SK-N-SH (cell line): ENCODE measurements around the gene RNASET2. TPM values are rescaled to one million over a fixed set of nuclear protein-coding genes. Genes with fewer than 3 reads are reported as not detected.

Experiments used
- CTCF ChIA-PET: fragments of 300-600, 350-600 bp; formaldehyde crosslinking; extraction: SDS; loops from one replicate; lab custom pipeline; 2021; lab: Yijun Ruan, JAX
- POLR2A ChIA-PET: fragments of 350-600 bp; sonication (Branson Sonifier 250); formaldehyde crosslinking; extraction: SDS; loops from one replicate; lab custom pipeline; 2020; ENCODE audit warnings: antibody characterized with exemption, inconsistent platforms; lab: Yijun Ruan, JAX
- DNase-seq: peaks from one replicate; pipeline ENCODE4 v3.0.0; 2012
- H2AFZ ChIP-seq: fragments of 200-600 bp; sonication (generic); 2 replicates; pipeline ENCODE4 v1.8.1; 2016; ENCODE audit warnings: antibody characterized with exemption, mild to moderate bottlenecking, low read depth
- H3F3A ChIP-seq: fragments of 200-600 bp; sonication (generic); replicated peaks from 2 replicates; pipeline ENCODE3; 2016; ENCODE audit warnings: antibody characterized with exemption, mild to moderate bottlenecking; ENCODE audit not compliant: insufficient read depth
- H3K27ac ChIP-seq, 2 experiments: fragments of 200-500 bp in 1 of 2; fragments of 200-600 bp in 1 of 2; sonication (Bioruptor generic) in 1 of 2; sonication (generic), shearing (Covaris generic) in 1 of 2; 2 replicates each; pipeline versions ENCODE4 v1.5.1 to v1.6.1; 2014 to 2016; ENCODE audit warnings: low read depth in 2 of 2, inconsistent platforms in 1 of 2, low read length in 1 of 2, mild to moderate bottlenecking in 1 of 2, mixed read lengths in 1 of 2
- H3K27me3 ChIP-seq: fragments of 200-600 bp; sonication (generic), shearing (Covaris generic); 2 replicates; pipeline ENCODE4 v1.6.1; 2016; ENCODE audit warnings: mixed run types; ENCODE audit not compliant: insufficient read depth
- H3K36me3 ChIP-seq, 2 experiments: fragments of 200-500 bp in 1 of 2; fragments of 200-600 bp in 1 of 2; sonication (Bioruptor generic) in 1 of 2; sonication (generic) in 1 of 2; replicated peaks in 1 of 2; 2 replicates each; pipeline versions ENCODE3 to v1.5.1; 2014 to 2016; ENCODE audit warnings: low read length in 1 of 2, mild to moderate bottlenecking in 1 of 2; ENCODE audit not compliant: insufficient read depth in 2 of 2, control insufficient read depth in 1 of 2
- H3K4me1 ChIP-seq, 2 experiments: fragments of 200-500 bp in 1 of 2; fragments of 200-600 bp in 1 of 2; sonication (Bioruptor generic) in 1 of 2; sonication (generic), shearing (Covaris generic) in 1 of 2; 2 replicates each; pipeline versions ENCODE4 v1.5.1 to v1.6.1; 2014 to 2016; ENCODE audit warnings: low read depth in 1 of 2, low read length in 1 of 2, mixed run types in 1 of 2; ENCODE audit not compliant: insufficient read depth in 2 of 2, control insufficient read depth in 1 of 2
- H3K4me2 ChIP-seq: fragments of 200-600 bp; sonication (generic), shearing (Covaris generic); 2 replicates; pipeline ENCODE4 v1.6.1; 2017; ENCODE audit warnings: mixed run types
- H3K4me3 ChIP-seq, 2 experiments: fragments of 200-500 bp in 1 of 2; fragments of 200-600 bp in 1 of 2; sonication (Bioruptor generic) in 1 of 2; sonication (generic), shearing (Covaris generic) in 1 of 2; 2 replicates each; pipeline versions ENCODE4 v1.5.1 to v1.8.1; 2014 to 2016; ENCODE audit warnings: low read depth in 2 of 2, inconsistent platforms in 1 of 2, low read length in 1 of 2, mild to moderate bottlenecking in 1 of 2, mixed read lengths in 1 of 2, moderate library complexity in 1 of 2
- H3K79me2 ChIP-seq: fragments of 200-600 bp; sonication (generic); 2 replicates; pipeline ENCODE4 v1.8.1; 2017; ENCODE audit warnings: mild to moderate bottlenecking; ENCODE audit not compliant: insufficient read depth
- H3K9ac ChIP-seq: fragments of 200-600 bp; sonication (generic); 2 replicates; pipeline ENCODE4 v1.6.1; 2017; ENCODE audit warnings: mixed run types
- H3K9me2 ChIP-seq: fragments of 200-600 bp; sonication (generic); 2 replicates; pipeline ENCODE4 v1.6.1; 2017; ENCODE audit warnings: mixed run types
- H3K9me3 ChIP-seq: fragments of 200-600 bp; sonication (generic); 2 replicates; pipeline ENCODE4 v1.6.1; 2017; ENCODE audit warnings: mixed run types, mild to moderate bottlenecking, moderate library complexity
- H4K20me1 ChIP-seq: fragments of 200-600 bp; sonication (generic); 2 replicates; pipeline ENCODE4 v1.6.1; 2017; ENCODE audit warnings: mild to moderate bottlenecking, mixed run types; ENCODE audit not compliant: insufficient read depth
- EZH2phosphoT487 ChIP-seq: fragments of 200-600 bp; sonication (generic); IDR thresholded peaks from 2 replicates; pipeline ENCODE4 v1.6.1; 2017; ENCODE audit warnings: low read depth, mixed run types, mild to moderate bottlenecking, antibody characterized with exemption, moderate library complexity, borderline replicate concordance
- FOSL2 ChIP-seq: IDR thresholded peaks from 2 replicates; pipeline ENCODE4 v1.4.0; 2012; ENCODE audit warnings: low read depth, mild to moderate bottlenecking, moderate library complexity, borderline replicate concordance
- FOXJ3 ChIP-seq: sonication (generic); formaldehyde crosslinking; IDR thresholded peaks from 2 replicates; pipeline ENCODE4 v1.5.1; 2020; ENCODE audit warnings: mild to moderate bottlenecking, missing genetic modification reagents
- FOXM1 ChIP-seq: IDR thresholded peaks from 2 replicates; pipeline ENCODE4 v1.4.0; 2012; ENCODE audit warnings: low read depth, mild to moderate bottlenecking
- GABPA ChIP-seq: IDR thresholded peaks from 2 replicates; pipeline ENCODE4 v1.4.0; 2012; ENCODE audit warnings: low read depth, mild to moderate bottlenecking
- JUND ChIP-seq: IDR thresholded peaks from 2 replicates; pipeline ENCODE4 v1.4.0; 2012
- NFIC ChIP-seq: IDR thresholded peaks from 2 replicates; pipeline ENCODE4 v1.4.0; 2012; ENCODE audit warnings: borderline replicate concordance
- RAD21 ChIP-seq: IDR thresholded peaks from 2 replicates; pipeline ENCODE4 v1.6.1; 2012; ENCODE audit warnings: mild to moderate bottlenecking, low read length
- RXRA ChIP-seq: IDR thresholded peaks from 2 replicates; pipeline ENCODE4 v1.4.0; 2012; ENCODE audit warnings: low read depth, mild to moderate bottlenecking, borderline replicate concordance
- SMC3 ChIP-seq: IDR thresholded peaks from 2 replicates; pipeline ENCODE4 v1.6.1; 2012; ENCODE audit warnings: low read depth, low read length, improper control_type of control experiment
- TAF1 ChIP-seq: IDR thresholded peaks from 2 replicates; pipeline ENCODE4 v1.6.1; 2012; ENCODE audit warnings: low read depth, mild to moderate bottlenecking, low read length, moderate library complexity, borderline replicate concordance
- TCF12 ChIP-seq: IDR thresholded peaks from 2 replicates; pipeline ENCODE4 v1.4.0; 2012
- YY1 ChIP-seq: IDR thresholded peaks from 2 replicates; pipeline ENCODE4 v1.4.0; 2012; ENCODE audit warnings: low read depth, mild to moderate bottlenecking
- WGBS: methylation state at CpG from one replicate; pipeline ENCODE4 v1.1.6; 2017; ENCODE audit warnings: low lambda C conversion rate; 5-methylcytosine and 5-hydroxymethylcytosine counted together
- polyA plus RNA-seq, 3 experiments: library from polyadenylated mRNA; depleted of rRNA; stranded (reverse); fragments of >200 nt; gene quantifications; 2 replicates each; pipeline ENCODE4 v1.2.3, GENCODE V29; 2012
- TF ChIP-seq, protein P1 (sequence below): IDR thresholded peaks from 2 replicates; pipeline ENCODE4 v1.4.0; 2012; ENCODE audit warnings: low read depth, borderline replicate concordance
- TF ChIP-seq, protein P2 (sequence below): IDR thresholded peaks from 2 replicates; pipeline ENCODE4 v1.6.1; 2012; ENCODE audit warnings: mild to moderate bottlenecking, low read depth, low read length, moderate library complexity
- TF ChIP-seq, protein P3 (sequence below): IDR thresholded peaks from 2 replicates; pipeline ENCODE4 v1.4.0; 2012; ENCODE audit warnings: low read depth, borderline replicate concordance
- TF ChIP-seq, protein P4 (sequence below): IDR thresholded peaks from 2 replicates; pipeline ENCODE4; 2012
- TF ChIP-seq, protein P5 (sequence below): fragments of 150-350 bp; IDR thresholded peaks from 2 replicates; pipeline ENCODE4 v1.6.1; 2017; ENCODE audit warnings: antibody characterized with exemption, low read length, low read depth, borderline replicate concordance

RNASET2 gene
- polyA plus RNA-seq, 1 of the 3 experiments (the other 2 are of a cell fraction): 59.2 TPM

DNA sequence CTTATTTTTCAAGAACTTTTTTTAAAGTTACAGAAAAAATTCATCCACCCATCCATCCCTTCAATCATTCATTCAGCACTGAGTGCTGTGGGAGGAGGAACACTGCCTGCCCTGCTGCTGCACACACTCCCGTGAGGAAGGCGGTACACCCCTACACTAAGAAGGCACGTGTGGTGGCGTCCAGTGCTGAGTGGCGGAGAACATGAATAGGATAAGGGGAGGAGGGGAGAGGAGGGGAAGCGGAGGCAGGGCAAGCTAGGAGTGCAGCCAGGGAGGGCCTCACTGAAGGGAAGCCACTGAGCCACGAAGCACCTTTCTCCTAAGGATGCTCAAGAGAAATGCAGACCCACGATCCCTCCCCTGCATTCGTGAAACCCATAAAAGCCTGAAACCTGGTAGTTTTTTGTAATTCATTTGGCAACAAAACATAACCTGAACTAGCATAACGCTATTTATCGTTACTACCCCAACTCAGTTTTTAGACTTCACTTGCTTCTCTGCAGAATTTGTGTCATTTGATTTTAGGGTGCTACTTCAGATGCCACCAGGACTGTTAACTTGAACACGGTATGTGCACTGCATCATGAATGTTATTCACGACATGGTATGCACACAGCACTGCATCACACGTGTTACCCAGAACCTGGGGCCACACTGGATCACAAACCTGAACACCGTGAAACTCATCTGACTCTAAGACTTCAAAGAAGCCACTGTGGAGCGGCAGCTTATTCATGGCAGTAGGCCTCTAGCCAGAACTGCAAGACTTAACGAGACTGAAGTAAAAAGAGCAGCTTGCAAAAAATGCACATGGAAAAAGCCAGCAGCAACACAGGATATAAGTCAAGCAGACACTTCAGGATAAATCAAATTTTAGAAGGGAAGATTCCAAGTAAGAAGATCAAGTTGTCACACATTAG, 3.5 kb downstream of the RNASET2 start:
- Histone ChIP-seq H3K9ac (no peak overlapping the region), H3K27me3 (no peaks in the 10 kb centered on the region), H3K27ac (no peak overlapping the region)
- no peak for DNase-seq
- TF ChIP-seq SMC3 (no peak), GABPA (no peak), FOXM1 (no peak), YY1 (no peak), FOXJ3 (CRISPR knock-in tag) (no peak), NFIC (no peak), JUND (no peak), TAF1 (no peak), TCF12 (no peak), RAD21 (no peak), FOSL2 (no peak), EZH2phosphoT487 (no peak), RXRA (no peak)
- TF ChIP-seq, protein P1, sequence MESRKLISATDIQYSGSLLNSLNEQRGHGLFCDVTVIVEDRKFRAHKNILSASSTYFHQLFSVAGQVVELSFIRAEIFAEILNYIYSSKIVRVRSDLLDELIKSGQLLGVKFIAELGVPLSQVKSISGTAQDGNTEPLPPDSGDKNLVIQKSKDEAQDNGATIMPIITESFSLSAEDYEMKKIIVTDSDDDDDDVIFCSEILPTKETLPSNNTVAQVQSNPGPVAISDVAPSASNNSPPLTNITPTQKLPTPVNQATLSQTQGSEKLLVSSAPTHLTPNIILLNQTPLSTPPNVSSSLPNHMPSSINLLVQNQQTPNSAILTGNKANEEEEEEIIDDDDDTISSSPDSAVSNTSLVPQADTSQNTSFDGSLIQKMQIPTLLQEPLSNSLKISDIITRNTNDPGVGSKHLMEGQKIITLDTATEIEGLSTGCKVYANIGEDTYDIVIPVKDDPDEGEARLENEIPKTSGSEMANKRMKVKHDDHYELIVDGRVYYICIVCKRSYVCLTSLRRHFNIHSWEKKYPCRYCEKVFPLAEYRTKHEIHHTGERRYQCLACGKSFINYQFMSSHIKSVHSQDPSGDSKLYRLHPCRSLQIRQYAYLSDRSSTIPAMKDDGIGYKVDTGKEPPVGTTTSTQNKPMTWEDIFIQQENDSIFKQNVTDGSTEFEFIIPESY: no peak
- TF ChIP-seq, protein P2, sequence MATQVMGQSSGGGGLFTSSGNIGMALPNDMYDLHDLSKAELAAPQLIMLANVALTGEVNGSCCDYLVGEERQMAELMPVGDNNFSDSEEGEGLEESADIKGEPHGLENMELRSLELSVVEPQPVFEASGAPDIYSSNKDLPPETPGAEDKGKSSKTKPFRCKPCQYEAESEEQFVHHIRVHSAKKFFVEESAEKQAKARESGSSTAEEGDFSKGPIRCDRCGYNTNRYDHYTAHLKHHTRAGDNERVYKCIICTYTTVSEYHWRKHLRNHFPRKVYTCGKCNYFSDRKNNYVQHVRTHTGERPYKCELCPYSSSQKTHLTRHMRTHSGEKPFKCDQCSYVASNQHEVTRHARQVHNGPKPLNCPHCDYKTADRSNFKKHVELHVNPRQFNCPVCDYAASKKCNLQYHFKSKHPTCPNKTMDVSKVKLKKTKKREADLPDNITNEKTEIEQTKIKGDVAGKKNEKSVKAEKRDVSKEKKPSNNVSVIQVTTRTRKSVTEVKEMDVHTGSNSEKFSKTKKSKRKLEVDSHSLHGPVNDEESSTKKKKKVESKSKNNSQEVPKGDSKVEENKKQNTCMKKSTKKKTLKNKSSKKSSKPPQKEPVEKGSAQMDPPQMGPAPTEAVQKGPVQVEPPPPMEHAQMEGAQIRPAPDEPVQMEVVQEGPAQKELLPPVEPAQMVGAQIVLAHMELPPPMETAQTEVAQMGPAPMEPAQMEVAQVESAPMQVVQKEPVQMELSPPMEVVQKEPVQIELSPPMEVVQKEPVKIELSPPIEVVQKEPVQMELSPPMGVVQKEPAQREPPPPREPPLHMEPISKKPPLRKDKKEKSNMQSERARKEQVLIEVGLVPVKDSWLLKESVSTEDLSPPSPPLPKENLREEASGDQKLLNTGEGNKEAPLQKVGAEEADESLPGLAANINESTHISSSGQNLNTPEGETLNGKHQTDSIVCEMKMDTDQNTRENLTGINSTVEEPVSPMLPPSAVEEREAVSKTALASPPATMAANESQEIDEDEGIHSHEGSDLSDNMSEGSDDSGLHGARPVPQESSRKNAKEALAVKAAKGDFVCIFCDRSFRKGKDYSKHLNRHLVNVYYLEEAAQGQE: no peak
- TF ChIP-seq, protein P3, sequence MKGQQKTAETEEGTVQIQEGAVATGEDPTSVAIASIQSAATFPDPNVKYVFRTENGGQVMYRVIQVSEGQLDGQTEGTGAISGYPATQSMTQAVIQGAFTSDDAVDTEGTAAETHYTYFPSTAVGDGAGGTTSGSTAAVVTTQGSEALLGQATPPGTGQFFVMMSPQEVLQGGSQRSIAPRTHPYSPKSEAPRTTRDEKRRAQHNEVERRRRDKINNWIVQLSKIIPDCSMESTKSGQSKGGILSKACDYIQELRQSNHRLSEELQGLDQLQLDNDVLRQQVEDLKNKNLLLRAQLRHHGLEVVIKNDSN: no peak
- TF ChIP-seq, protein P4, sequence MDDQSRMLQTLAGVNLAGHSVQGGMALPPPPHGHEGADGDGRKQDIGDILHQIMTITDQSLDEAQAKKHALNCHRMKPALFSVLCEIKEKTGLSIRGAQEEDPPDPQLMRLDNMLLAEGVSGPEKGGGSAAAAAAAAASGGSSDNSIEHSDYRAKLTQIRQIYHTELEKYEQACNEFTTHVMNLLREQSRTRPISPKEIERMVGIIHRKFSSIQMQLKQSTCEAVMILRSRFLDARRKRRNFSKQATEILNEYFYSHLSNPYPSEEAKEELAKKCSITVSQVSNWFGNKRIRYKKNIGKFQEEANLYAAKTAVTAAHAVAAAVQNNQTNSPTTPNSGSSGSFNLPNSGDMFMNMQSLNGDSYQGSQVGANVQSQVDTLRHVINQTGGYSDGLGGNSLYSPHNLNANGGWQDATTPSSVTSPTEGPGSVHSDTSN: no peak
- TF ChIP-seq, protein P5, sequence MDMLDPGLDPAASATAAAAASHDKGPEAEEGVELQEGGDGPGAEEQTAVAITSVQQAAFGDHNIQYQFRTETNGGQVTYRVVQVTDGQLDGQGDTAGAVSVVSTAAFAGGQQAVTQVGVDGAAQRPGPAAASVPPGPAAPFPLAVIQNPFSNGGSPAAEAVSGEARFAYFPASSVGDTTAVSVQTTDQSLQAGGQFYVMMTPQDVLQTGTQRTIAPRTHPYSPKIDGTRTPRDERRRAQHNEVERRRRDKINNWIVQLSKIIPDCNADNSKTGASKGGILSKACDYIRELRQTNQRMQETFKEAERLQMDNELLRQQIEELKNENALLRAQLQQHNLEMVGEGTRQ: no peak
- TF ChIP-seq, all 33 proteins: peak for 0
- Histone ChIP-seq H2AFZ (no peak overlapping the region), H3K4me3 (no peak overlapping the region), H3K9me2 (no peaks in the 10 kb centered on the region), H3K36me3 (peaks cover 0 to 7% of the 10 kb centered on the region in 2 experiments), H3K4me2 (no peak overlapping the region), H3K9me3 (no peaks in the 10 kb centered on the region), H3K4me1 (peaks cover 0 to 14% of the 10 kb centered on the region in 2 experiments; a peak in 1 of 4 replicates), H3K79me2 (no peaks in the 10 kb centered on the region), H3F3A (no peaks in the 10 kb centered on the region), H4K20me1 (no peaks in the 10 kb centered on the region)
- WGBS: 95% methylated on average over 17 of the region's 17 CpGs
- CTCF ChIA-PET: interaction anchor here (1.0 to 2.9 kb wide), 13 partner anchors 10 to 189 kb away, joined by 3 to 13 read pairs (median 6); no protein-coding TSS in a partner anchor
- POLR2A ChIA-PET: no interaction called here
